A673 (cell line): ENCODE data around the gene THEM5.

Source experiments
- CTCF ChIP-seq: fragments of 300-800, 200-600 bp; sonication (generic); conservative IDR thresholded peaks from 2 replicates; pipeline ENCODE4 v1.5.1; 2017; ENCODE audit warnings: low read depth, mild to moderate bottlenecking, antibody characterized with exemption, low read length, moderate library complexity, mixed read lengths
- EZH2 ChIP-seq: fragments of 200-600 bp; sonication (generic); IDR thresholded peaks from 2 replicates; pipeline ENCODE4 v1.6.1; 2017; ENCODE audit warnings: borderline replicate concordance, low read depth, mild to moderate bottlenecking, mixed read lengths, antibody characterized with exemption, low read length; ENCODE audit not compliant: poor library complexity, severe bottlenecking

- TF ChIP-seq CTCF (no peak), EZH2 (no peak)
These were observed 43.4 kb downstream of the THEM5 start for GRCh38 chr1:151809985-151810556.
